Measurements from ENCODE around the gene NUDT19.
"Not testable (repeated sequence)": the region's sequence is repeated elsewhere in the genome, so short reads cannot be mapped to it uniquely, and the experiment has no call there.

NUDT19 gene

GRCh38 chr19:32716203-32716602 lies 24.6 kb downstream of the NUDT19 start:
- DNase-seq (ENCODE audit: low spot score), result not testable (repeated sequence)

GRCh38 chr19:32717496-32717895 lies 25.9 kb downstream of the NUDT19 start:
- no peak for DNase-seq (ENCODE audit: low spot score)

- DNase-seq (ENCODE audit: low spot score), result no peak
Measured at GRCh38 chr19:32718286-32718685, 26.7 kb downstream of the NUDT19 start.

GRCh38 chr19:32719611-32720059 lies 28.0 kb downstream of the NUDT19 start, which contains the start of gene TDRD12:
TSS of gene TDRD12 (plus strand) at chr19:32719767. CDS start at chr19:32720073, 306 bp downstream.
- no peak for DNase-seq (ENCODE audit: low spot score)

GRCh38 chr19:32720216-32720935 lies 28.8 kb downstream of the NUDT19 start:
- DNase-seq (ENCODE audit: low spot score), result no peak

- no peak for DNase-seq (ENCODE audit: low spot score)
Measured at GRCh38 chr19:32720936-32721250, 29.3 kb downstream of the NUDT19 start.

- no peak for DNase-seq (ENCODE audit: low spot score)
Measured at GRCh38 chr19:32735936-32736335, 44.3 kb downstream of the NUDT19 start.

- no peak for DNase-seq (ENCODE audit: low spot score)
Measured at GRCh38 chr19:32743021-32743420, 51.4 kb downstream of the NUDT19 start.

- DNase-seq (ENCODE audit: low spot score), result no peak
Measured at GRCh38 chr19:32743447-32743846, 51.8 kb downstream of the NUDT19 start.

GRCh38 chr19:32744555-32745325 lies 53.1 kb downstream of the NUDT19 start:
- DNase-seq (ENCODE audit: low spot score), result no peak

GRCh38 chr19:32745594-32746251 lies 54.1 kb downstream of the NUDT19 start:
- peak; percentile 29 for DNase-seq (ENCODE audit: low spot score)

GRCh38 chr19:32746631-32747196 lies 55.1 kb downstream of the NUDT19 start:
- DNase-seq (ENCODE audit: low spot score), result peak; percentile 14

- DNase-seq (ENCODE audit: low spot score), result no peak
Measured at GRCh38 chr19:32748497-32748896, 56.9 kb downstream of the NUDT19 start.

GRCh38 chr19:32748948-32749347 lies 57.3 kb downstream of the NUDT19 start:
- DNase-seq (ENCODE audit: low spot score), result no peak

GRCh38 chr19:32749361-32749760 lies 57.7 kb downstream of the NUDT19 start:
- DNase-seq (ENCODE audit: low spot score), result no peak

- DNase-seq (ENCODE audit: low spot score), result no peak
Measured at GRCh38 chr19:32750441-32751055, 58.9 kb downstream of the NUDT19 start.

GRCh38 chr19:32751066-32751465 lies 59.4 kb downstream of the NUDT19 start:
- DNase-seq (ENCODE audit: low spot score), result no peak

GRCh38 chr19:32757189-32757588 lies 65.6 kb downstream of the NUDT19 start:
- no peak for DNase-seq (ENCODE audit: low spot score)
